ENCODE results near the gene SURF6. TPM values are rescaled to one million over a fixed set of nuclear protein-coding genes. Genes with fewer than 3 reads are reported as not detected.

Gene SURF6
- total RNA-seq, 4 donors from 2014 or later, result 2.9 to 19.3 (median 17.2) TPM

- no peaks in the 10 kb centered on the region for H3K27me3 ChIP-seq
- intact Hi-C loops (cut with DNase I; ENCODE audit: low total_unique reads), result no loop called here
- H3K4me3 ChIP-seq, result no peak overlapping the region
- H3K27ac ChIP-seq, result no peak overlapping the region
- no peaks in the 10 kb centered on the region for H3K36me3 ChIP-seq
- peaks cover 0 to 5% of the 10 kb centered on the region in 2 donors for H3K4me1 ChIP-seq
- no peaks in the 10 kb centered on the region for H3K9me3 ChIP-seq
- DNase-seq, result no peak
- TF ChIP-seq POLR2A (IDR thresholded peaks at IDR 0.05), result no peak
- no peak for TF ChIP-seq CTCF (IDR thresholded peaks at IDR 0.05)
These were observed 25.6 kb upstream of the SURF6 start for GRCh38 chr9:133361507-133362092.

- Histone ChIP-seq H3K9me3 (no peaks in the 10 kb centered on the region), H3K36me3 (no peaks in the 10 kb centered on the region), H3K27ac (no peak overlapping the region), H3K27me3 (no peaks in the 10 kb centered on the region), H3K4me3 (no peak overlapping the region), H3K4me1 (peaks cover 0 to 5% of the 10 kb centered on the region in 2 donors)
- intact Hi-C loops (cut with DNase I; ENCODE audit: low total_unique reads), result no loop called here
- no peak for DNase-seq
- TF ChIP-seq POLR2A (IDR thresholded peaks at IDR 0.05) (no peak), CTCF (IDR thresholded peaks at IDR 0.05) (no peak)
These were observed 24.7 kb upstream of the SURF6 start for GRCh38 chr9:133360400-133361393.

DNA sequence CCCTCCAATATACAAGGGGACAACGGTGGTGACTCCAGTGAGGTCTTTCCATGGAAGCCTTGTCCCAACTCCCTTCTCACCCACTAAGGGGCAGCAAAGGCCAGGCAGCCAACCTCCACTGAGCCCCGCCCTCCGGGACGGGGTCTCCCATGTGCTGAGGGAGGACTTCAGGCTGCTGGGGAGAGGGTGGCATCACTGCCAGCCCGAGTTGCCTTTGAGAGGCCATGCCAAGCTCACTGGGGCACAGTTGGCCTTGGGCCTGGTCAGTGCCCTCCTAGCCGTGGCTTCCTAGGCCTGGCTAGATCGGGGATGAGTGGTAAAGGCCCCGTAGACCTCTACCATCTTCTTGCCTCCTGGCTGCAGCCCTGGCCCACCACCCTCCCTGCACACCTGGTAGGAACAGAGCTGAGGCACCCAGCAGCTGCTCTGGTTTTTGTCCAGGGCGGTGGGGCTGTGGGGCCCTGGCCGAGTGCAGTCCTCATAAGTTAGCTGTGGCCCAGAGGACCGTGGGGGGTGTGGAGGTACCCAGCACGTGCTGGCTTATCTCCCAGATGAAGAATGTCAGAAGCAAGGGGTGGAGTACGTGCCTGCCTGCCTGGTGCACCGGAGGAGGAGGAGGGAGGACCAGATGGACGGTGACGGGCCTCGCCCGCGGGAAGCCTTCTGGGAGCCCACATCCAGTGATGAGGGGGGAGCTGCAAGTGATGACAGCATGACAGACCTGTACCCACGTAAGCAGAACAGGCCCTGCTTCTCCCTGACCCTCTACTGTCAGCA, 23.6 kb upstream of the SURF6 start:
- Histone ChIP-seq H3K4me3 (no peak overlapping the region), H3K36me3 (no peaks in the 10 kb centered on the region), H3K9me3 (no peaks in the 10 kb centered on the region), H3K4me1 (peaks cover 0 to 13% of the 10 kb centered on the region in 2 donors), H3K27ac (no peak overlapping the region), H3K27me3 (no peaks in the 10 kb centered on the region)
- intact Hi-C loops (cut with DNase I; ENCODE audit: low total_unique reads), result no loop called here
- TF ChIP-seq CTCF (IDR thresholded peaks at IDR 0.05) (no peak), POLR2A (IDR thresholded peaks at IDR 0.05) (no peak)
- no peak for DNase-seq

GRCh38 chr9:133357656-133358055, 21.7 kb upstream of the SURF6 start:
- Histone ChIP-seq H3K4me1 (peaks cover 0 to 13% of the 10 kb centered on the region in 2 donors), H3K4me3 (no peak overlapping the region)

More at GRCh38 chr9:133357656-133358055, 21.7 kb upstream of the SURF6 start:
- intact Hi-C loops (cut with DNase I; ENCODE audit: low total_unique reads), result no loop called here
- TF ChIP-seq POLR2A (IDR thresholded peaks at IDR 0.05), result no peak
- TF ChIP-seq CTCF (IDR thresholded peaks at IDR 0.05), result no peak
- no peaks in the 10 kb centered on the region for H3K27me3 ChIP-seq
- DNase-seq, result no peak
- no peaks in the 10 kb centered on the region for H3K36me3 ChIP-seq
- no peaks in the 10 kb centered on the region for H3K9me3 ChIP-seq
- H3K27ac ChIP-seq, result no peak overlapping the region
